Glutamatergic neuron (in vitro differentiated cells): ENCODE results near the gene DISC1. TPM values are rescaled to one million over a fixed set of nuclear protein-coding genes. Genes with fewer than 3 reads are reported as not detected.

Experiments
- DNase-seq: peaks from one replicate; pipeline ENCODE4 v3.0.0; 2022
- H3K27ac Mint-ChIP-seq: one replicate; pipeline ENCODE4 v1.8.0; 2020; ENCODE audit warnings: mild to moderate bottlenecking, mixed read lengths, inconsistent platforms; ENCODE audit not compliant: unreplicated experiment
- H3K27me3 Mint-ChIP-seq: one replicate; pipeline ENCODE4 v1.8.0; 2020; ENCODE audit warnings: mild to moderate bottlenecking, moderate library complexity, mixed read lengths, inconsistent platforms; ENCODE audit not compliant: unreplicated experiment
- H3K36me3 Mint-ChIP-seq: one replicate; pipeline ENCODE4 v1.8.0; 2020; ENCODE audit warnings: mild to moderate bottlenecking, mixed read lengths, inconsistent platforms; ENCODE audit not compliant: unreplicated experiment
- H3K4me1 Mint-ChIP-seq: one replicate; pipeline ENCODE4 v1.8.0; 2020; ENCODE audit warnings: mild to moderate bottlenecking, low read depth, mixed read lengths, inconsistent platforms; ENCODE audit not compliant: unreplicated experiment
- H3K4me3 Mint-ChIP-seq: one replicate; pipeline ENCODE4 v1.8.0; 2020; ENCODE audit warnings: mild to moderate bottlenecking, mixed read lengths, inconsistent platforms; ENCODE audit not compliant: unreplicated experiment
- H3K9me3 Mint-ChIP-seq: one replicate; pipeline ENCODE4 v1.8.0; 2020; ENCODE audit warnings: mild to moderate bottlenecking, moderate library complexity, mixed read lengths, inconsistent platforms; ENCODE audit not compliant: unreplicated experiment
- CTCF ChIP-seq: fragments of 200-600 bp; sonication (generic); IDR thresholded peaks from one replicate; pipeline ENCODE4 v1.5.0; 2021; ENCODE audit not compliant: partially characterized antibody, unreplicated experiment
- total RNA-seq: library from RNA; stranded (reverse); fragmentation: NEBNext Ultra II Directional; extraction: Animal tissue kit (Norgen Biotek cat#: 25700); gene quantifications from one replicate; pipeline ENCODE4 v1.2.1, GENCODE V29; 2021; ENCODE audit not compliant: unreplicated experiment

DISC1 gene
- total RNA-seq, 1 donor from 2014 or later: 9.1 TPM

- DNase-seq: no peak
Observed at GRCh38 chr1:231814021-231814420, 187.4 kb downstream of the DISC1 start.

GRCh38 chr1:231814521-231814920, 187.9 kb downstream of the DISC1 start:
- H3K4me3 Mint-ChIP-seq: no peak overlapping the region
- DNase-seq: no peak
- no peak for TF ChIP-seq CTCF
- no peak overlapping the region for H3K27ac Mint-ChIP-seq
- H3K4me1 Mint-ChIP-seq: peaks cover 16% of the 10 kb centered on the region
- peaks cover 10% of the 10 kb centered on the region for H3K36me3 Mint-ChIP-seq
- no peaks in the 10 kb centered on the region for H3K27me3 Mint-ChIP-seq
- H3K9me3 Mint-ChIP-seq: no peaks in the 10 kb centered on the region

More at GRCh38 chr1:231814021-231814420, 187.4 kb downstream of the DISC1 start:
- Mint-ChIP-seq H3K36me3 (peaks cover 10% of the 10 kb centered on the region), H3K27me3 (no peaks in the 10 kb centered on the region), H3K4me1 (peaks cover 16% of the 10 kb centered on the region), H3K4me3 (no peak overlapping the region), H3K9me3 (no peaks in the 10 kb centered on the region), H3K27ac (no peak overlapping the region)
- TF ChIP-seq CTCF: no peak

GRCh38 chr1:231817801-231818200, 191.2 kb downstream of the DISC1 start:
- Mint-ChIP-seq H3K4me3 (no peak overlapping the region), H3K36me3 (peaks cover 10% of the 10 kb centered on the region), H3K9me3 (no peaks in the 10 kb centered on the region), H3K27ac (no peak overlapping the region), H3K27me3 (no peaks in the 10 kb centered on the region), H3K4me1 (peaks cover 13% of the 10 kb centered on the region)
- DNase-seq: no peak
- no peak for TF ChIP-seq CTCF

- Mint-ChIP-seq H3K27ac (no peak overlapping the region), H3K27me3 (no peaks in the 10 kb centered on the region), H3K4me3 (no peak overlapping the region), H3K36me3 (peaks cover 6% of the 10 kb centered on the region), H3K9me3 (no peaks in the 10 kb centered on the region), H3K4me1 (peaks cover 11% of the 10 kb centered on the region)
- TF ChIP-seq CTCF: no peak
- DNase-seq: no peak
Observed at GRCh38 chr1:231818337-231818736, 191.7 kb downstream of the DISC1 start.

- no peaks in the 10 kb centered on the region for H3K9me3 Mint-ChIP-seq
- H3K36me3 Mint-ChIP-seq: no peaks in the 10 kb centered on the region
- DNase-seq: no peak
- H3K27ac Mint-ChIP-seq: no peak overlapping the region
- no peak overlapping the region for H3K4me3 Mint-ChIP-seq
- H3K27me3 Mint-ChIP-seq: peaks cover 1% of the 10 kb centered on the region
- TF ChIP-seq CTCF: no peak
- peaks cover 7% of the 10 kb centered on the region for H3K4me1 Mint-ChIP-seq
Observed at GRCh38 chr1:231821281-231821680, 194.7 kb downstream of the DISC1 start.
